ENCODE measurements around the gene SEPTIN12.
A peak's percentile ranks its signal among the peaks of the same experiment; 100 is the strongest.
"Not testable (repeated sequence)": the region's sequence is repeated elsewhere in the genome, so short reads cannot be mapped to it uniquely, and the experiment has no call there.

Gene SEPTIN12

DNA sequence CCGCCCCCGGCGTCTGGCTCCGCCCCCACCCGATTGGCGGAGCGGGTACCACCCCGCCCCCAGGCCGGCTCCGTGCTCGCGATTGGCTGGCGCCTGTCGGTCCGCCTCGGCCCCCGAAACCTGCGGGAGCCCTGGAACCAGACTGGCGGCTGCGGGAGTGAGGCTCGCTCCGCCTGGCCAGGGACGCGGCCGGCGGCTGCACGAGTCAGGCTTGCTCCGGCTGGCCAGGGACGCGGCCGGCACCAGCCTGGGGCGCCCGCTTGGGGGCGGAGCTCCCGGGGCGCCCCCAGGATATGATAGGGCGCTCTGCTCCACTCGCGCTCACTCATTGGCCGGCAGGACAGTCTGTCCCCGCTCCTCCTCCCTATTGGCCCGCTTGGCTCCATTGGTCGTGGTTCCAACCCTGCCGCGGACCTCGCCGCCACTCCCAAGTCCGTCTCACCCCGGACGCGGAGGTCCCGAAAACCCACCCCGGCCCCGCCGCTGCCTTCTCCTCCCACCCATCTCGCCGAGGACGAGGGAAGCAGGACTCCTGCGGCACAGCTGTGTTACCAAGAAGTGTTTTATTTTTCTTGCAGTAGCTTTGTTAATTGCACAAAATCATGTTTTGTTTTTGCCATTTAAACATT, 14.6 kb upstream of the SEPTIN12 start:
- peak; percentile 94 for DNase-seq (ENCODE audit: low spot score)

DNA sequence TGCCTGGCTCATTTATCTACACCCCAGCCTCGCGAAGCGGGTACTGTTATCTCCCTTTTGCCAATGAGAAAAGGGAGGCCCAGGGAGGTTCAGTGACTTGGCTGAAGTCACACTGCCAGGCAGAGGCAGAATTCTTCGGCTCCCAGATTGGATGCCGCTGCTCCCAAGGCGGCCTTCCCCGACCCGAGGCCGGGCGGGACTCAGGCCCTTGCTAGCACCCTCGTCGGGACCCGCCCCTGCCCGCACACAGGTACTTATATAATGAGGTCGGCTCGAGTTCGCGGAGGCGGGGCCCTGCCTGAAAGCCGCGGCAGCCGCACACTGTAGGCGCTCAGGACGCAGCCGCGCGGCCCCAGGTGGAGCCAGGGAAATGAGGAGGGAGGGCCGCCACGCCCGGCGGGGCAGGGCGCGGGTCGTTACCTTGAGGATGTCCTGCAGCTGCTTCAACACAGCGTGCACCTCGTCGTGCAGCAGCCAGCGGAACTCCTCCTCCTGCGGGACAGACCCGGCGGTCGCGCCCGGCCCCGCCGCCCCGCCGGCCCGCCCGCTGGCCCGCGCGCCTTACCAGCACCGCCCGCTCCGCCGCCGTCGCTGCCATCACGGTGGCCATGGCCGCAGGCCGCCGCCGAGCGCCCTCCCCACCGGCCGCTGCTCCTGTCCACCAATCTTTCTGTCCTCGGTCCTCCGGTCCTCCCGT, 14.0 kb upstream of the SEPTIN12 start, which contains the start of gene ROGDI:
Gene ROGDI (minus strand): TSS at position 672 of the 697 bp plus-strand sequence. CDS start 62 bp downstream, at position 610.
- DNase-seq (ENCODE audit: low spot score) = peak; percentile 80

DNA sequence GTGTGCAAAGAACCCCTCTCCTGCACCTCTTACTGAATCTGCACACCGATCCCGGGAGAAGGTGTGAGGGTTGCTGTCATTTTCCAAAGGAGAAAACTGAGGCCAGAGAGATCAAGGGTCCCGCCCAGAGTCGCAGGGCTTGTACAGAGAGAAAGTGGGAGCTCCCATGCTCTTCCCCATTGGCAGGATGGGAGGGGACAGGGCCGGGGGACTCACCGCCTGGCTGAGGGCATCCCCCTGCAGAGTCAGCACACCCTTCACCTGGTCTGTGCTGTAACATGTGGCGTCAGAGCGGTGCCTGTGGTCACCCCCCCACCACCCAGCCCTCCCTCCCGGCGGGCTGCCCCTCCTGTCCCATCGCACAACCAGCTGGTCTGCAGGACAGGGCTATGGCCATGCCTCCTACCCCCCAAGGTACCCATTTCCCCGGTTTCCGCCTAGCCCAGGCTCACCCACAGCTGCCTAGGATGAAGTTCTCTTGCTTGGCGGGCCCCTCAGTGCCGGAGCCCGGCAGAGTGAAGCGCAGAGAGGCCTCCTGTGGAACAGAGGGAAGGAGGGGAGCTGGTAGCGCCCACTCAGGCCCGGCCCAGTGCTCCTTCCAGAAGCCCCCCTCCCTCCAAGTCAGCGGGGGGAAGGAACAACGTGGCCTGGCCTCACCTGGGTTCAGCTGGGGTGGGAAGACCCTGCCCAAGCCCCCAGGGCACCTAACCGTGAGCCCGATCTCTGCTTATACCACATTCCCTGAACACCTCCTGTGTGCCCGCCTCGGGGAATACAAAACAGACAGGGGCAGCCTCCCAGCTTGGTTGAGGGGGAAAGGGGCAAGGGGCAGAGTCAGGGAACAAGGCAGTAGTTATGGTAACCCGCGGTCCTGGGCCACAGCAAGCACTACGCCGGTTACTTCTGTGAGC, 13.2 kb upstream of the SEPTIN12 start:
- DNase-seq (ENCODE audit: low spot score) = no peak

DNA sequence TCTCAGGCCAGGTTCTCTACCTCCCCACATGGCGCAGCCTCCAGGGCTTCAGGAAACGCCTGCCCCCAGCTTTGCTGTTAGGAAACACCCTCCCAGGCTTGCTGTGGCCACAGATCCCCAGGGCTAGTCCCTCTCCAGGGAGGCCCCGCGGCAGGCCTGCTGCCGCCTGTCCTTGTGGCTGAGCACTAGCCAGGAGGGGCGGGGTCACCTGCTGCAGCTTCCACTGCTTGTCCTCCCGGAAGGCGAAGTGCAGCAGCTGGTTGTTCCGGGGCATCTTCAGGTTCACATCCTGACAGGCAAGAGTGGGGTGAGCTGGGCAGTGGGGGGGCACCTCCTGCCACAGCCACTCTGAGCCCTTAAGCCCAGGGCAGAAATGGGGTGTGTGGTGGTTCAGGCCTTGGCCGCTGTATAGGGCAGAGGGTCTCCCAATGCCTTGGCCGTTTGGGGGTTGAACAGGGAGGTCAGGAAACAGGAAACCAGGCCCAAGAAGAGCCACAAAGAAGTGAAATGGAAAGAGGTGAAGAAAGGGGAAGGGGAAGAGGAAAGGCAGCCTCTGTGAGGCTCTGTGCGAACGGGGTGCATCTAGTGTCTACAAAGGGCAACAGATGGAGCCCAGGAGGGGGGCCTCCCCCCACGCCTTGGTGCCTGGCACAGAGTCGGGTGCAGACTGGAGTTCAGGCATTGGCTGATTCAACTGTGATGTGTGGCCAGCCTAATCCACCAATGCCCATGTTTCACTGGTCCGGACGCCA, 12.3 kb upstream of the SEPTIN12 start:
- no peak for DNase-seq (ENCODE audit: low spot score)

DNA sequence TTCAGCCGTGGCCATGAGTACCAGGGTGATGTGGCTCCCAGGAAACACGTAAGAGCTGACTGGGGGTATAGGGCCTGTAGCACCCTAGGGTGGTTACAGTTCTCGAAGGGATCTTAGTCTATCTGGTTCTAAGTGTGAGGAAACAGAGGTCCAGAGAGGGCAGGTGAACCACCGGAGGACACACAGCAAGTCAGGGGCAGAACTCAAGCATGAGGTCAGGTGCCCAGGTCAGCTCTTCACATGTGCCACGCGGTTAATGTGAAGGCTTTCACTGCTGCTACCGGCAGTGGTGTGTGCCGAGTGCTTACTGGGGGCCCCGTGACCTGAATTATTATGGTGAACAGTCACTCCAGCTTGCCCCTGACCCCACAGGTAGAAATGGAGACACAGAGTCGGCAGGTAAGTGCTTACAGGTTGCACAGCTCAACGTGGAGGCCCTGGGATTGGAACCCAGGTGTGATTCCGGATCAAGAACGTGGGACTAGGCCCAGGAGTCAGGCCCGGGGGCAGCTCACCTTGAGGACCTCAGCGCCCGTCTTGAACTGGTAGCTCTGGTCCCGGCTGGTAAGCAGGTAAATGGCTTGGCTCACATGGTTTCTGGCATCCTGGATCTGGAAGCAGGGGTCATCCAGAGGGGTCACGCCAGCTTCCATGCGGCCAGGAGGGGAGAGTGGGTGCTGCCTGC, 11.2 kb upstream of the SEPTIN12 start:
- DNase-seq (ENCODE audit: low spot score) = no peak

DNA sequence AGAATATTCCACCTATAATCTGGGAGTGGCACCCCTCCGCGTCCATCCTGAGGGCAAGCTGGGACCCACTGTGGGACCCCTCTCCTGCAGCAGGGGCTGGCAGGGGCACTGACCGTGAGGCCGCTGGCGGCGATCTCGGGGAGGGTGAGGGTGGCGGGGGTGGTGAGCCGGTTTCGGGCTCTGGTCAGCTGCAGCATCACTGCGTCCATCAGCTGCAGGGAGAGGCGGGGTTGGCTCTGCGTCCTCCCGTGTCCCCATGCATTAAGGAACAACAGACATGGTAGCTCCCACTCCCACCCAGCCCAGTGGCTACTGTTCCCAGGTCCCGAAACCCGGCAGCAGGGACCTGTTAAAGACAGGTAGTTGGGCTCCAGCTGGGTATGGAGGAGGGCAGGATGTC, 10.3 kb upstream of the SEPTIN12 start:
- no peak for DNase-seq (ENCODE audit: low spot score)

DNA sequence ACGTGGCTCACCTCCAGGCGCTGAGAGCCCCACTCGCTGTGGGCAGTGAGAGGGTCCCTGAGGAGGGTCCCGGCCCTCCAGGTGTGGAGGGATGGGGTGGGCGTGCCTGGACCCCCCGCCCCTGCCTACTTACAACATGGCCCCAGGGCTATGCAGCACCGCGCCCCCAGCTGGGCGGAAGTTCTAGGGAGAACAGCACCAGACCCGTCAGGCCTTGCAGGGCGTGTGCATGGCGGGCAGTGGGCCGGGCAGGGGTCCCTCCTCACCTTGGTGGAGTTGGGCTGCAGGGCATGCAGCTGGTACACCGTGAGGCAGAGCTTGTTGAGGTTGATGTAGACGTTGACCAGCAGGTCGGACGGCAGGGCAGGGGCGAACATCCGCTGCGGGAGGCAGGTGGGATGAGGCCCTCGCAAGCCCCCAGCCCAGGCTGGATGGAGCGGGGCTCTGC, 9.7 kb upstream of the SEPTIN12 start:
- no peak for DNase-seq (ENCODE audit: low spot score)

DNA sequence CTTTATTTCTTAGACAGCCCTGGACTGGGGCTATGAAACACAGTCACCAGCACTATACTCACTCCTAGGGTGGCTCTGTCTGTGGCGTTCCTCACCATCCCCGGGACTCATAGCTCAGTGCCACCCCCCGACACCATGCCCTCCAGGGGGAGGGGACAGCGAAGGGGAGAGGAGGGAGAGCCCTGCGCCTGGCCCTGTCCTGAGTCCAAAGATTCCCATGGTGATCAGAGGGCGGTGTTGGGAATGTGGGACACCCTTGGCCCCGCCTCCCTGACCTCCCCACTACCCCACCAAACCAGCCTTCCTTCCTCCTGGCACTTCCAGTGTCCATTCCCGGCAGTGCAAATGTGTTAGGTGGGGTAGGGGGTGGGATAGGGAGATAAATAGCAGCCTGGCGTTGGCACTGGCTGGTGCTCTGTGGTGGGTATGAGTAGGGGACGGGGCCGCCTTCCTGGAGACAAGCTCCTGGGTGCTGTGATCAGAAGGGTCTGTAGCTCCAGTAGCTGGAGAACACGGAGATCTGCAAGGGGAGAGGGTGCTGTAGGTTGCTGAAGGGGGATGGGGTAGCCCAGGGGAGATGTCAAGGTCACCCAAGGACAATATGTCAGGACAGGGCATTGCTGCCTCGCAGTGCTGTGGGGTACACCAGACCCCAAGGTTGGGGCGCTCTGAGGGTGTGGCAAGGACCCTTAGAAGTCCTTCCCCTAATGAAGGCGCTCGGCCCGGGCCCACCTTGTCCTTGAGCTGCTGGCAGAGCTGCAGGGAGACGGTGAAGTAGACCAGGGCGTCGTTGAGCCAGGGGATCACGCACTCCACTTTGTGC, 9.0 kb upstream of the SEPTIN12 start:
- DNase-seq (ENCODE audit: low spot score) = no peak

DNA sequence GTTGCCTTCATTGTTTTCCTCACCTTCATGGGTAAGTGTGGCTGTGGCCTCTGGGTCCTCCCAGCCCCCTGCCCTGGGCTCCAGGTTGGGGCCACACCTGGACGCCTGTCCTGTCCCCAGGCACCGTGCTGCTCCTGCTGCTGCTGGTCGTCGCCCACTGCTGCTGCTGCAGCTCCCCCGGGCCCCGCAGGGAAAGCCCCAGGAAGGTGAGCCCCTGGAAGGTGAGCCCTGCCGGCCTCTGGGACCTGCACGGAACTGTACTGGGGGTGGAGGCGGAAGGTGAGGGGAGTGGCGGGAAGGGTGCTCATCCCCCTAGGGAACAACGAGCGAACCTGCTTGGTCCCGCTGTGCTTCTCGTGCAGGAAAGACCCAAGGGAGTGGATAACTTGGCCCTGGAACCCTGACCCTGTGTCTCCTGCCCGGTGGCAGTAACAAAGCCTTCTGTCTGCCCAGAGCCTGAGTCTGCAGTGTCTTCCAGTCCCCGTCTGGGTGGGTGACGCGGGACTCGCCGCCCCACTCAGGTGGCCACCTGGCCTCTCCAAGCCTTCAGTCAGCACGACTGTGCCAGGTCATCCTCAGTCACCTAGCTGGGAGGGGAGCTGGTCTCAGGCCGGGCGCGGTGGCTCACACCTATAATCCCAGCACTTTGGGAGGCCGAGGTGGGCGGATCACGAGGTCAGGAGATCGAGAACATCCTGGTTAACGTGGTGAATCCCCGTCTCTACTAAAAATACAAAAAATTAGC, 7.9 kb upstream of the SEPTIN12 start:
- no peak for DNase-seq (ENCODE audit: low spot score)

DNA sequence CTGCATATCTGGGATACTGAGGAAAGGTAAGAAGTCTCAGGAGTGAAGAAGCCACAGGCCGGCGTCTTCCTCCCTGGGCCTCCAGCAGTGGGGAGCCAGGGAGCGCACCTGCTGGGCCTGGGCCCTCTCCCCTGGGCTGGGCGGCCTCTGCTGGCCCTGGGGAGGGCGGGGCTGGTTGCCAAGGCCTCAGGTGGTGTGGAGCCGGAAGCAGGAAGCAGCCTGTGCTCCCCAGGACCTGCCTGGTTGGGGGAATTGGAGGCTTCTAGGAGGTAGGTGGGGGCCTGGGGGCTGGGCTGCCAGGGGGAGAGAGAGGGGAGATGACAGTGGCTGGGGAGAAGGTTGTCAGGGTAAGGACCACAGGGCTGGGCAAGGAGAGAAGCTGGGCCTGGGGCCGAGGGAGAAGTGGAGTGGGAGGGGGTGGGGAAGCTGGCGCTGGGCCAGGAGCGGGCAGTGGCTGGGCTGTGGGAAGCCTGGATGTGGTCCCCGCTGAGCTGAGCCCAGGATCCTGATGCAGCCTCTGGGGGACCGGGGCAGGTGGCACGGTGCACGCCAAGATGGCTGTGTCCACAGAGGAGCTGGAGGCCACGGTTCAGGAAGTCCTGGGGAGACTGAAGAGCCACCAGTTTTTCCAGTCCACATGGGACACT, 7.2 kb upstream of the SEPTIN12 start, which contains the start of gene SMIM22:
Gene SMIM22 (plus strand): TSS at position 189 of the 647 bp plus-strand sequence. CDS start 366 bp downstream, at position 555.
- DNase-seq (ENCODE audit: low spot score) = no peak

DNA sequence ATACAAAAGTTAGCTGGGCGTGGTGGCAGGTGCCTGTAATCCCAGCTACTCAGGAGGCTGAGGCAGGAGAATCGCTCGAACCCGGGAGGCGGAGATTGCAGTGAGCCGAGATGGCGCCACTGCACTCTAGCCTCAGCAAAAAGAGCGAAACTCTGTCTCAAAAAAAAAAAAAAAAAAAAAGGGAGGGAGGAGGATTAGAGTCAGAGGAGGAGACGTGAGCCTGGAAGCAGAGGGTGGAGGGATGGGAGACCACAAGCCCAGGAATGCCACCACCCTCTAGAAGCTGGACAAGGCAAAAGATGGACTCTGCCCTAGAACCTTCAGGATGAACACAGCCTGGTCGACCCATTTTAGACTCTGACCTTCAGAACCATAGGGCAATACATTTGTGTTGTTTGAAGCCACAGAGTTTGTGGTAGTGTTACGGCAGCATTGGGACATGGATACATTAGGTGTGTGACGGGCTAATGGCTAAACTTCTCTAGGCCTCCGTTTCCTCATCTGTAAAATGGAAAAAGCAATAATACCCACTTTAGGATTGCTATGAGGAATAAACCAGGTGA, 4.9 kb upstream of the SEPTIN12 start:
- DNase-seq (ENCODE audit: low spot score) = no peak

DNA sequence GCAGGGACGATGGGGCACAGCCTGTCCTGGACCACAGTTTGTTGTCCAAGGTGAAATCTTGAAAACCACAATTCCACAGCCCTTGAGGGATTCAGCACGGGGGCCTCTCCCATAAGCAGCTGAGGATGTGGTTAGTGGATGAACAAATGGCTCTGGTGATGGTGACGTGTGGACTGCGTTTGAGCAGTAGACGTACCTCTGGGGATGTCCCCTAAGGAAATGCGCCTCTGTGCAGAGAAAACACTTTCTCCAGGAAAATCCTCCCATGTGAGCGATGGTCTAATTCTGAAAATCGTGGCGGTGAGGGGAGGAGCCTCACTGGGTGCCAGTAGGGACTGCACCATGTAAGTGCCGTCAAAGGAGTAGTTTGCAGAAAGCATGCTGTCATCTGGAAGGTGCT, 2.7 kb upstream of the SEPTIN12 start:
- DNase-seq (ENCODE audit: low spot score) = no peak

DNA sequence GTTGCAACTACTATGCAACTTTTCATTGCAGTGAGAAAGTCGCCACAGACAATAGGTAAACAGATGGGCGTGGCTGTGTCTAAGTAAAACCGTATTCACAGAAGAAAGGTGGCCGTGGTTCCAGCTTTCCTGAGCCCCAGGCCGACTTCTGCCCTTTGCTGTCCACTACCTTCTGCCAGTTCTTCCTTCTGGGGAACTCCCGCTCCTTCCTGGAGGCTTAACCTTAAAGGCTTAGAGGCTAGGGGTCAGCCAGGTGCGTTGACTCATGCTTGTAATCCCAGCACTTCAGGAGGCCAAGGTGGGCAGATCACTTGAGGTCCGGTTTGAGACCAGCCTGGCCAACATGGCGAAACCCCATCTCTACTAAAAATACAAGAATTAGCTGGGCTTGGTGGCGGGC, 2.1 kb upstream of the SEPTIN12 start:
- DNase-seq (ENCODE audit: low spot score) = no peak

DNA sequence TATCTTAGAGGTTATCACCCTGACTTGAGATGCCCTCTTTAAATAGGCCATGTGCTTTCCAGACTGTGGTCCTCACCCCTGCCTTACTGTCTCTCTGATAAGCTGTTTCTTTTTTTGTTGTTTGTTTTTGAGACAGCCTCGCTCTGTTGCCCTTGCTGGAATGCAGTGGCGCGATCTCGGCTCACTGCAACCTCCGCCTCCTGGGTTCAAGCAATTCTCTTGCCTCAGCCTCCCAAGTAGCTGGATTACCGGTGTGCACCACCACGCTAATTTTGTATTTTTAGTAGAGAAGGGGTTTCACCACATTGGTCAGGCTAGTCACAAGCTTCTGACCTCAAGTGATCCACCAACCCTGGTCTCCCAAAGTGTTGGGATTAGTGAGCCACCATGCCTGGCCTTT, 765 bp upstream of the SEPTIN12 start:
- DNase-seq (ENCODE audit: low spot score) = no peak

DNA sequence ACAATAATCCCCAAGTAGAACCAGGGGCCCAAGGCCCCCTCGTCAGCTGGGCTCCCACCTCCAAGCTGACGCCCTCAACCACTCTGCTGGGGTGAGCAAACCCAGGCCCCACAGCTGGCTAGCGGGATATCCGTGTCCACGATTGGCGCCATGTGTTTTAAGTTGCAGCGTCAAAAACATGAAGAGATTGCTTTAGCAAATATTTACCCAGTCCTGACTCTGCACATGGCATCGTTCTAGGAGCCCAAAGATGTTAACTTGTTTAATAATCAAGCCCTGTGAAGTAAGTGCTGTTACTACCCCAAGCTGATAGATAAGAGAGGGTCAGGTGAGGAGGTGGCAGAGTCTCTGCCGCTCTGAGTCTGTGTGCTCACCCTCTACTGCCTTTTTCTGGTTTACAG, 344 bp upstream of the SEPTIN12 start:
- DNase-seq (ENCODE audit: low spot score) = no peak

DNA sequence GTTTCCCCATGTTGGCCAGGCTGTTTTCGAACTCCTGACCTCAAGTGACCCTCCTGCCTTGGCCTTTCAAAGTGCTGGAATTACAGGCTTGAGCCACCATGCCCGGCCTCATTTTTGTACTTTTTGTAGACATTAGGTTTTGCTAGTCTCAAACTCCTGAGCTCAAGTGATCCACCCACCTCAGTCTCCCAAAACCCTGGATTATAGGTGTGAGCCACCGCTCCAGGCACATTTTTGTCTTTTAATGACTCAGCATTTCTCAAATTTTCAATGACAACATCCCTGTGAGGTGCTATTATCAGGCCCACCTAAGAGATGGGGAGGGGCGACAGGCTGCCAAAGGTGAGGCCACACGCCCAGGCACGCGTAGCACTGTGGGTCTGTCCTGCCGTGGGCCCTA, 1.1 kb downstream of the SEPTIN12 start:
- no peak for DNase-seq (ENCODE audit: low spot score)

DNA sequence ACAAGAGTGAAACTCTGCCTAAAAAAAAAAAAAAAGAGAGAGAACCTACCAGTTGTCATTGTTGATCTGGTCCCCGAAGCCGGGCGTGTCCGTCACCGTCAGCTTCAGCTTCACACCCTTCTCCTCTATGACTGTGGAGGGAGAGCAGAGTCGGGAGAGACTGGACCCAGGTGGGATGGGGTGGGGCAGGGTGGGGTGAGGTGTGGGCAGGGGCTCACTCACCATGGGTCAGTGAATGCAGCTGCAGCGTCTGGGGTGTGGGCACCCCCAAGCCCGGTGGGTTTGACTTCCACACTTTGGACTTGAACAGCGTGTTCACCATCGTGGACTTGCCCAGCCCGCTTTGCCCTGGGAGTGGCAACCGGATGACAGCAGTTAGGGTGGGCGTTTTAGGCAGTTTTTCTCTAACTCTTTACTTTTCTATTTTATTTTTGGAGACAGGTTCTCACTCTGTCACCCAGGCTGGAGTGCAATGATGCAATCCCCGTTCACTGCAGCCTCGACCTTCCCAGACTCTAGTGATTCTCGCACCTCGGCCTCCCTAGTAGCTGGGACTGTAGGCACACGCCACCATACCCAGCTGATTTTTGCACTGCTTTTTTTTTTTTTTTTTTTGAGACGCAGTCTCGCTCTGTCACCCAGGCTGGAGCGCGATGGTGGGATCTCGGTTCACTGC, 2.2 kb downstream of the SEPTIN12 start:
- no peak for DNase-seq (ENCODE audit: low spot score)

DNA sequence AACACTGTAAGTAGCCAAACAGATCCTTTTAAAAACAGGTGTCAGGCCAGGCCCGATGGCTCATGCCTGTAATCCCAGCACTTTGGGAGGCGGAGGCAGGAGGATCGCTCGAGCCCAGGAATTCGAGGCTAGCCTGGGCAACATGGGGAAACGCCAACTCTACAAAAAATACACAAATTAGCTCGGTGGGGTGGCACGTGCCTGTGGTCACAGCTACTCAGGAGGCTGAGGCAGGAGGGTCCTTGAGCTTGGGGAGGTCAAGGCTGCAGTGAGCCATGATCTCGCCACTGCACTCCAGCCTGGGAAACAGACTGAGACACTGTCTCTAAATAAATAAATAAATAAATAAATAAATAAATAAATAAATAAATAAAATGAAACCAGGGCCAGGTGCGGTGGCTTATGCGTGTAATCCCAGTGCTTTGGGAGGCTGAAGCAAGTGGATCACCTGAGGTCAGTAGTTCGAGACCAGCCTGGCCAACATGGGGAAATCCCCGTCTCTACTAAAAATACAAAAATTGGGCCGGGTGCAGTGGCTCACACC, 3.6 kb downstream of the SEPTIN12 start:
- DNase-seq (ENCODE audit: low spot score) = not testable (repeated sequence)
